Putamen (tissue), 1 donor: ENCODE data around the gene C18orf63.
"Not testable (repeated sequence)": the region's sequence is repeated elsewhere in the genome, so short reads cannot be mapped to it uniquely, and the experiment has no call there.

ENCODE experiments used
- DNase-seq: peaks from one replicate; pipeline ENCODE4 v3.0.0-alpha.2; 2016; ENCODE audit warnings: low spot score

Gene C18orf63

GRCh38 chr18:74286106-74286855 lies 29.4 kb upstream of the C18orf63 start:
- DNase-seq, result no peak

- DNase-seq, result no peak
These were observed 28.8 kb upstream of the C18orf63 start for GRCh38 chr18:74286856-74287255.

DNA sequence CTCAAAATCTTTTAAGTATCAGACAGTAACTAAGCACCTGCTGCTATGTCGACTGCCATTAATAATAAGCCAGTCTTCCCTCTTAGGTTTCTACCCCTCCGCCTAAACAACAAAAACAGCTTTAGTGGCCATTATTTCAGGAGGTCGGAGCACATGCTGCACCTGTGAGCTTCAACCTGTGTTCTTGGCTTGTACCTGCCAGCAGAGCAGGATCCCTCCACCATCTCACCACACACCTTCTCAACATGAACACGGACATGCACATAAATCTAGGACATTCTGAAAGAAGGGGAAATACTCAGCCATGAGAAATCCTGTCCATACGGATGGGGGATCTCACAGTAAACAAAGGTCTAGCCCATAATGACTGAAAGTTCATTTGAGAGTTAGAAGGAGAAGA lies 27.6 kb upstream of the C18orf63 start:
- DNase-seq, result no peak

DNA sequence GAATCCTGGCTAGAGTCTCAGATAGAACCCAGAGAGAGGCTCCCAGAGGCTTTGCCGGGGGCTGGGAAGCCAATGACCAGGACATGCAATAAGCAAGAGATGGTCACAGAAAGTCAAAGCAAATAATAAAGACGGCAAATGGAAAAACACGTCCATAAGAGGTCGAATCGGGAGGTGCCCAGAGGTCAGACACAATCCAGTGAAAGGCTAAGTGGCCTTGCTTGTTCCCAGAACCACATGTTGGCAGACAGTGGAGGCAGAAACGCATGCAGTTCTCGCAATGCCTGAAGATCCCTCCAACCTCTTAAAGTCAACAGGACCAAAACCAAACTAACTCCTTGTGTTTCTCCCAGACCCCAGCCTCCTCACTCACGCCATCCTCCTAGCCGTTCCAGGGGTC lies 26.9 kb upstream of the C18orf63 start:
- no peak for DNase-seq

GRCh38 chr18:74289137-74289536 lies 26.5 kb upstream of the C18orf63 start:
- no peak for DNase-seq

DNA sequence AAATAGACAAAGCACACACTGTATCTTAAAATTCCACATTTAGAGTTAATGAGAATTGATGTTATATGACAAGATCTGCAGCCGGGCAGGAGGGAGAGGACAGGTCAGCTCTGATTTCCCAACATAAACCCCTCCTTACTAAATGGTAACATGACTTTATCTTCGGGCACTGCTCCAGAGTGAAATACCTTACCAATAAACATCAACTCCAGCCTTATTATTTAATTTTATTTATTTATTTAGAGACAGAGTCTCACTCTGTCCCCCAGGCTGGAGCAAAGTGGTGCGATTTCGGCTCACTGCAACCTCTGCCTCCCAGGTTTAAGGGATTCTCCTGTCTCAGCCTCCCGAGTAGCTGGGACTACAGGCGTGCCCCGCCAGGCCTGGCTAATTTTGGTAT lies 25.6 kb upstream of the C18orf63 start:
- no peak for DNase-seq

- no peak for DNase-seq
These were observed 24.7 kb upstream of the C18orf63 start for GRCh38 chr18:74290794-74291471.

- no peak for DNase-seq
These were observed 24.2 kb upstream of the C18orf63 start for GRCh38 chr18:74291472-74291770.

DNA sequence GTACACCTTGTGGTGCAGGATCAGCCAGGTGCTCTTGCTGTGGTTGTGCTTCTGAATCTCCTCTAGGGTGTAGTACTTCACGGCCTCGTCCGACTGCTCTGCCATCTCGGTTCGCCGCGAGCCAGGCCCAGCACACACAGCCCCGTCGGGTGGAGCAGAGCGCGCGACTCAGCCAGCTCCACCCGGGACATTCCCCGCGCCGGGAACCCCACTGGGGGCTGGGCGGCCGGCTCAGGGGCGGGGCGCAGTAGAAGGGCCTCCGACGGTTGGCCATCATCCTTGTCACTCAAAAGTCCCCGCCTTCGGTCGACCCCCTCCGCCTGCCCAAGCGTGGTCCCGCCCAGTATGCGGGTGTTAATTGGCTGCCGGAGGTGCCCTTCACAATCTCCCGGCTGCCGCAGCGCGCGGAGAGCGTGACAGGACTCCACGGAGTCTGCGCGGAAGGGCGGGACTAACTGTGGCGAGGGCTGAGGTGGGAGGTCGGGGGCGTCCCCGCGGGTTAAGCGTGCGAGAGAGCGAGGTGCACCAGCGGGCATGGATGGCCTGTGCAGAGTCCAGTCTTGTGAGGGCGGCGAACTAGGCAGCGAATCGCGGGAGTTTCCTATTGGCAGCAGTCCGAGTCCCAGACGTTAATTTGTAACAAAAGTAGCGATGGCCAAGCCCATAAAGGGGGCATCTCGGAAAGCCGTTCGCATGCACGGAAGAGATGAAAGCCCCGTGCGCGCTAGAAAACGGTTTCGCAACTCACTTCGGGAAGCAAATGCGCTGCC lies 23.7 kb upstream of the C18orf63 start, which contains the start of gene CYB5A:
CYB5A (minus strand) TSS at position 193 of the 770 bp plus-strand sequence; CDS start at position 105, 88 bp downstream.
- peak; percentile 99 for DNase-seq

DNA sequence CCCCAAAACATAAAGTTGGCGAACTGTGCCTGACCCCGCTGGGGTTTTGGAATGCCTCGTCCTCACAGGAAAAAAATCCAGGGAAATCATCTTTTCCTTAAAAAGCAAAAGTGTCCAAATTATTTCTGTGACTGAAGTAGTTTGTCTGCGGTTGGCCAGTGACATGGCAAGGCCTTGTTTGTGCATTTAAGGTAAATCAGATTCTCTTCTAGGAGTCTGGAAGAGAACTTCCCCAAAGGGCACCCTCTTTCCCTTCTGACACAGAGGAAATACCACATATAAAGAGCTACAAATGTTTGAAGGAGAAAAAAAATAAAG lies 23.1 kb upstream of the C18orf63 start:
- no peak for DNase-seq

GRCh38 chr18:74292982-74293381 lies 22.7 kb upstream of the C18orf63 start:
- not testable (repeated sequence) for DNase-seq

DNA sequence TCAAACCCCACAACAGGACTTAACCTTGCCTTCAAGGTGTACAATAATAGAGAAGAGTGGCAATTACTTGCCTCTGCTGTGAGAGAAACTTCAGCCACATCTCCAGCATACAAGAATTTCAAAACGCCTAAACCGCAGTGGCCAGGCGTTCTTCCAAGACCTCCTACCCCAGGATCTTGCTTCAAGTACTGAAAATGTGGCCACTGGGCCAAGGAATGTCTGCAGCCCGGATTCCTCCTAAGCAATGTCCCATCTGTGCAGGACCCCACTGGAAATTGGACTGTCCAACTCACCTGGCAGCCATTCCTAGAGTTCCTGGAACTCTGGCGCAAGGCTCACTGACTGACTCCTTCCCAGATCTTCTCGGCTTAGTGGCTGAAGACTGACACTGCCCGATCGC lies 21.1 kb upstream of the C18orf63 start:
- DNase-seq, result no peak

DNA sequence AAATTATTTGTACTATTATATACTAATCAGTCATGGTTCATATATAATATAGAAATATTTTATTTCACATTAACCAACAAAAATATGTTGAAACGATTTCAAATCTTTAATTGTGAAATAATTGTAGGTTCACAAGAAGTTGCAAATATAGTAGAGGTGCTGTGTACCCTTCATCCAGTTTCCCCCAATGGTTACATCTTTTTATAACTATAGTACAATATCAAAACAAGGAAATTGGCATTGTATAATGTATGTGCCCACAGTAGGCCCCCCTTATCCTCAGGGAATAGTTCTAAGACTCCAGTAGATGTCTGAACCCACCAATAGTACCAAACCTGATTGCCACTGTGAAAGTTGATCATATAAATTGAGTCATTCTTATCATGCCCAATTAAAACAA lies 16.5 kb upstream of the C18orf63 start:
- no peak for DNase-seq

DNA sequence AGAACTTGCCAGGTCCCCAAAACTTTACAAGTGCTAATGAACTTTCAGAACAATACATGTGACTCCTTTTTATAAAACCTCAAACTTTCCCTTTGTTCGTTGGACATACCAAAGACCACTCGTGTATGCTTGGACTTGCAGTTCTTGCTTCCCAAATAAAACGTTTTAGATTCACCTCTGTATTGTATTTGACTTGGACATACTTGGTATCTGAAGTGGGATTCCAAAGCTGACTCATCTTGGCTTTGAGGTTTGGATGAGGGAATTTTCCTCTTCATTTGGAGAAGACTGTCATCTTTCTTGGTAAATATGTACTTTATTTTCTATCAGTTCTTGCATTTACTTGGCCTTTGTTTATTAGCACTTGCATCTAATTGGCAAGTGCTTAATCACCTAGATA lies 15.9 kb upstream of the C18orf63 start:
- no peak for DNase-seq

GRCh38 chr18:74303306-74303705 lies 12.3 kb upstream of the C18orf63 start:
- DNase-seq, result no peak

DNA sequence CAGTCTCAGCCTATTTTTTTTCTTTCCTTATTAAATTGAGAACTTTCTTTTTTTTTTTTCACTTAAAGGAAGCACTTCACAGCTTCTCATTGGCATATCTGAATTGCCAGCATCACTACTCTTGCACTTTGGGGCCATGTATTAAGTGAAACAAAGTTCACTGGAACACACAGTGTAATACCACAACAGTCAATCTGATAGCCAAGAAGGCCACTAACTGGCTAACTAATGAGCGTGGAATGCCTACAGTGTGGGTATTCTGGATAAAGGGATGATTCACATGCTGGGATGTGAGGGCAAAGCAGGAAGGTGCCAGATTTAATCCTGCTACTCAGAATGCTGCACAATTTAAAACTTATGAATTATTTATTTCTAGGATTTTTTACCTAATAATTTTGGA lies 11.7 kb upstream of the C18orf63 start:
- DNase-seq, result no peak

GRCh38 chr18:74310411-74310810 lies 5.2 kb upstream of the C18orf63 start:
- DNase-seq, result no peak

DNA sequence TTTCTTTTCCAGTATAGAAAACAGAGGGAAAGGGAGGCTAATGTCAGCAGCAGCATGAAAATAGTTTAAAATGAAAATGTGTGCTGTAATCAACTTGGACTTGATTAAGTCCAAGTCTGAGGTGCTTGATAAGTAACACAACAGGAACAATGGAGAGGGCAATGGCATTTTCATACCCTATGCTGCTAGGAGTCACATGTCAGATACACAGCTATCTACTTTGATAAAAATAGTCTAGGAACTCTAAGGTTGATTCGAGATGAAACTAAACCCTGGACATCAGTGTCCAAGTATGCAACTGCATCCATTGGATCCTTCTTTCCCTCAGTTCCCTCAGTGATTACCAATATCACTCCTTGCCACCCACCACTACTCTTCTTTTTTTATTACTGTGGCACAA lies 4.6 kb upstream of the C18orf63 start:
- DNase-seq, result no peak

DNA sequence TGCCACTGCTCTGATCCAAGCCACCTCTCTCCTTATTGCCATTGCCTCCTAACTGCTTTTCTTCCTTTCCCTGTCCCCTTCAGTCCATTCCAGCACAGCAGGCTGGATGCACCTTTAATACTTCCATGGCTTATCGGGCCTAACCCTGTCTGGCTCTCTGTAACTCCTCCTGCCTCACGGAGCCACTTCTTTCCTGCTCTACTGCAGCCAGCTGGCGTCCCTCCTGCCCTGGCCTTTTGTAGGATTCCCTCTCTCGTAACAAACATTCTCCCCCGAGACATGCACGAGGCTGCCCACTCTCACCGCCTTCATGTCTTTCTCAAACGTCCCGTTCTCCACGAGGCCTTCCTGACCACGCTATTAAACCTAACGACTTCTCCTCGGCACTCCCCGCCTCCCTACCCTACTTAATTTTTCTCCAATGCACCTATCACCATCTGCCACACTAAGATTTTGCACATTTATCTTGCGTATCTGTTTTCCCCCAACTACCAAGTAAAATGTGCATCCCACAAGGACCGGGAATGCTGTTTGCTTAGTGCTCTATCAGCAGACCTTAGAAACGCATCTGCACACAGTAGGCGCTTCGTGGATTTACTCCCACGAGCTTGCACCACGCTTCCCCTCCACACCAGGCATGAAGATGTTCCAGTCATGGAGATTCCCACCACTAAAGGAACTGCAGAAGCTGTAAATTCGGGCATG lies 728 bp upstream of the C18orf63 start:
- no peak for DNase-seq

- DNase-seq, result no peak
These were observed 875 bp downstream of the C18orf63 start for GRCh38 chr18:74316257-74317170.

DNA sequence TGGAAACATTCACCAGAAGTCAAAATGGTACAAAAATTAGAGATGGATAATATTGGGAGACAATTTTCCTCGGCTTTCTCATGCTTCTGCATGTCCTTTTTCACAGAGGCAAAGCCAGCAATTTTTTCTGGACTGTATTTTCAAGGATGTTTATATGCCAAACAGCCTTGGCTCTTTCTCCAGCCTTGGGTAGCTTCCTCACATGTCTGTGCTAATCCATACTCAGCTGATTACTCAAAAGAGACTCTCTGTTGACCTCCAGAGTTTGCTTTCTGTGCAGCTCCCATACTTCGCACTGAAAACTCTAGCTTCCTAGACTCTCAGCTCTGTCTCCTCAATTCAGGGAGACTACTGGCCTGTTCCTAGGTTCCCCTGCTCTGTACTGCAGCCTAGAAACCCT lies 10.6 kb downstream of the C18orf63 start:
- no peak for DNase-seq

GRCh38 chr18:74326791-74327190 lies 11.2 kb downstream of the C18orf63 start:
- DNase-seq, result not testable (repeated sequence)
